Glutamatergic neuron (in vitro differentiated cells): ENCODE results near the gene HLA-DMB. TPM values are rescaled to one million over a fixed set of nuclear protein-coding genes. Genes with fewer than 3 reads are reported as not detected.

Experiments used
- DNase-seq: peaks from one replicate; pipeline ENCODE4 v3.0.0; 2022
- H3K27ac Mint-ChIP-seq: one replicate; pipeline ENCODE4 v1.8.0; 2020; ENCODE audit warnings: mild to moderate bottlenecking, mixed read lengths, inconsistent platforms; ENCODE audit not compliant: unreplicated experiment
- H3K27me3 Mint-ChIP-seq: one replicate; pipeline ENCODE4 v1.8.0; 2020; ENCODE audit warnings: mild to moderate bottlenecking, moderate library complexity, mixed read lengths, inconsistent platforms; ENCODE audit not compliant: unreplicated experiment
- H3K36me3 Mint-ChIP-seq: one replicate; pipeline ENCODE4 v1.8.0; 2020; ENCODE audit warnings: mild to moderate bottlenecking, mixed read lengths, inconsistent platforms; ENCODE audit not compliant: unreplicated experiment
- H3K4me1 Mint-ChIP-seq: one replicate; pipeline ENCODE4 v1.8.0; 2020; ENCODE audit warnings: mild to moderate bottlenecking, low read depth, mixed read lengths, inconsistent platforms; ENCODE audit not compliant: unreplicated experiment
- H3K4me3 Mint-ChIP-seq: one replicate; pipeline ENCODE4 v1.8.0; 2020; ENCODE audit warnings: mild to moderate bottlenecking, mixed read lengths, inconsistent platforms; ENCODE audit not compliant: unreplicated experiment
- H3K9me3 Mint-ChIP-seq: one replicate; pipeline ENCODE4 v1.8.0; 2020; ENCODE audit warnings: mild to moderate bottlenecking, moderate library complexity, mixed read lengths, inconsistent platforms; ENCODE audit not compliant: unreplicated experiment
- CTCF ChIP-seq: fragments of 200-600 bp; sonication (generic); IDR thresholded peaks from one replicate; pipeline ENCODE4 v1.5.0; 2021; ENCODE audit not compliant: partially characterized antibody, unreplicated experiment
- total RNA-seq: library from RNA; stranded (reverse); fragmentation: NEBNext Ultra II Directional; extraction: Animal tissue kit (Norgen Biotek cat#: 25700); gene quantifications from one replicate; pipeline ENCODE4 v1.2.1, GENCODE V29; 2021; ENCODE audit not compliant: unreplicated experiment

The HLA-DMB gene
- total RNA-seq, 1 donor from 2014 or later = not detected

DNA sequence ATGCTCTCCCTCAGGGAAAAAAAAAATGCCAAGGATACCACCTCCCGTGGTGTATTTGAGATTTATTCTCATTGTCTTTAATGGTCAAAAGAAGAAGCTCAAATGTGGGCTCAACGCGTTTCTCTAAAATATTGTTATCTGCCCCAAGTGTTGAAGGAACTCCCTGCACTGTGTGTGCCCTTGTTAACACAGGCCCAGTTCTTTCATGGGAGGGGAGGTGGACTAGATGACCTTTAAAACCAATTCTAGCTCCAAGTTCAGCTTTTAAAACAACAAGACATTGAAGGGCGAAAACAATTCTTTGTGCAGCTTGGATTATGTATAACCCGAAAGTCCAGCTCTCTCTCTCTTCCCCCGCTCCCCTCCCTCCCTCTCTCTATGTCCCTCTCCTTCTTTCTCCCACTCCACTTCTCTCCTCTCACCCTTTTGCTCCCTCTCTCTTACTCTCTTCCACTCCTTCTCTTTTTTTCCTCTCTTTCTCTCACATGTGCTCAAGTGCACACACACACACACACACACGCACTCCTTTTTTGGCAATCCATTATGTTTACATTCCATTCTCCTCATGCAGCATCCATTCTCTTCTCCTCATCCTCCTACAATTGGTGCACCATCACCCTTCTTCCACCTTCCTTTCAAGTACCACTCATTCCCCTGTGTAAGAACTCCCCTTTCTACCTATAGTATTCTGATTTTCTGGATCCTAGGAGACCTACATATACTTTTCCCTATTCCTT lies 8.5 kb downstream of the HLA-DMB start:
- Mint-ChIP-seq H3K4me3 (no peak overlapping the region), H3K36me3 (no peaks in the 10 kb centered on the region), H3K27me3 (peaks cover 3% of the 10 kb centered on the region), H3K4me1 (peaks cover 5% of the 10 kb centered on the region), H3K9me3 (peaks cover 5% of the 10 kb centered on the region), H3K27ac (no peak overlapping the region)
- no peak for DNase-seq
- TF ChIP-seq CTCF = no peak

- no peak for DNase-seq
- no peak for TF ChIP-seq CTCF
- Mint-ChIP-seq H3K4me3 (no peak overlapping the region), H3K4me1 (no peaks in the 10 kb centered on the region), H3K27ac (no peak overlapping the region), H3K27me3 (peaks cover 1% of the 10 kb centered on the region), H3K9me3 (peaks cover 2% of the 10 kb centered on the region), H3K36me3 (no peaks in the 10 kb centered on the region)
Observed at GRCh38 chr6:32931211-32931610, 9.6 kb downstream of the HLA-DMB start.

GRCh38 chr6:32922083-32922482 lies 18.7 kb downstream of the HLA-DMB start:
- Mint-ChIP-seq H3K4me3 (no peak overlapping the region), H3K27me3 (peaks cover 2% of the 10 kb centered on the region), H3K4me1 (no peaks in the 10 kb centered on the region), H3K9me3 (no peaks in the 10 kb centered on the region), H3K36me3 (no peaks in the 10 kb centered on the region), H3K27ac (no peak overlapping the region)
- TF ChIP-seq CTCF = no peak
- no peak for DNase-seq

DNA sequence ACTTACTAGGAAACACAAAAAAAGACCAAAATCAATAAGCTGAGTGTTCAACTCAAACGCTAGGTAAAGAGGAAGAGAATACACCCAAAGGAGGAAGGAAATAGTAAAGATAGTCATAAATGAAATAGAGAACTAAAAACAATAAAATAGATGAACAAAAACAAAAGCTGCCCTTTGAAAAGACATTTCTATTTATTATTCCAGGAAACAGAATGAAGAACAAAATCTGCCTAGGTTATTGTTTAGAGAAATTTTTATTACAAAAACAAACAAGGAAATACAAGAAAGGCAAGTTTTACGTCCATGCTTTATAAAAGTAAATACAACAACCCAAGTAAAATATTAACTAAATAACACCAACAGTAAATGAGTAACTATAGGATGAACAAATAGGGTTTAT lies 20.1 kb downstream of the HLA-DMB start:
- no peak for DNase-seq
- no peaks in the 10 kb centered on the region for H3K9me3 Mint-ChIP-seq
- no peak overlapping the region for H3K27ac Mint-ChIP-seq
- no peak for TF ChIP-seq CTCF
- H3K4me1 Mint-ChIP-seq = no peaks in the 10 kb centered on the region
- H3K4me3 Mint-ChIP-seq = no peak overlapping the region
- peaks cover 2% of the 10 kb centered on the region for H3K27me3 Mint-ChIP-seq
- H3K36me3 Mint-ChIP-seq = no peaks in the 10 kb centered on the region

GRCh38 chr6:32912951-32913350 lies 27.9 kb downstream of the HLA-DMB start:
- no peak for TF ChIP-seq CTCF
- peak overlapping the region; percentile 82 for H3K27ac Mint-ChIP-seq
- peaks cover 14% of the 10 kb centered on the region for H3K4me1 Mint-ChIP-seq
- H3K27me3 Mint-ChIP-seq = peaks cover 6% of the 10 kb centered on the region
- no peak for DNase-seq
- H3K4me3 Mint-ChIP-seq = peak overlapping the region; percentile 60
- H3K36me3 Mint-ChIP-seq = no peaks in the 10 kb centered on the region
- peaks cover 9% of the 10 kb centered on the region for H3K9me3 Mint-ChIP-seq
